Adipocyte (in vitro differentiated cells): Measurements from ENCODE around the gene KIRREL3.

Source experiments
- DNase-seq: peaks from one replicate; pipeline ENCODE4 v3.0.0-alpha.2; 2015; ENCODE audit warnings: low read depth
- H3K27me3 ChIP-seq: replicated peaks from 2 replicates; pipeline ENCODE4 v1.7.0; 2013; ENCODE audit warnings: mild to moderate bottlenecking, low read length, moderate library complexity; ENCODE audit not compliant: control insufficient read depth, insufficient read depth
- H3K36me3 ChIP-seq: 2 replicates; pipeline ENCODE4 v1.7.0; 2013; ENCODE audit warnings: low read length, mild to moderate bottlenecking, moderate library complexity; ENCODE audit not compliant: control insufficient read depth, insufficient read depth, severe bottlenecking
- H3K4me1 ChIP-seq: 2 replicates; pipeline ENCODE4 v1.7.0; 2013; ENCODE audit warnings: mild to moderate bottlenecking, low read length, moderate library complexity; ENCODE audit not compliant: control insufficient read depth, insufficient read depth
- H3K4me3 ChIP-seq: 2 replicates; pipeline ENCODE4 v1.7.0; 2013; ENCODE audit warnings: mild to moderate bottlenecking, low read length, moderate library complexity
- H3K9ac ChIP-seq: 2 replicates; pipeline ENCODE4 v1.7.0; 2013; ENCODE audit warnings: mild to moderate bottlenecking, low read length, moderate library complexity
- H3K9me3 ChIP-seq: 2 replicates; pipeline ENCODE4 v1.7.0; 2013; ENCODE audit warnings: mild to moderate bottlenecking, low read length, moderate library complexity; ENCODE audit not compliant: control insufficient read depth

Gene KIRREL3

DNA sequence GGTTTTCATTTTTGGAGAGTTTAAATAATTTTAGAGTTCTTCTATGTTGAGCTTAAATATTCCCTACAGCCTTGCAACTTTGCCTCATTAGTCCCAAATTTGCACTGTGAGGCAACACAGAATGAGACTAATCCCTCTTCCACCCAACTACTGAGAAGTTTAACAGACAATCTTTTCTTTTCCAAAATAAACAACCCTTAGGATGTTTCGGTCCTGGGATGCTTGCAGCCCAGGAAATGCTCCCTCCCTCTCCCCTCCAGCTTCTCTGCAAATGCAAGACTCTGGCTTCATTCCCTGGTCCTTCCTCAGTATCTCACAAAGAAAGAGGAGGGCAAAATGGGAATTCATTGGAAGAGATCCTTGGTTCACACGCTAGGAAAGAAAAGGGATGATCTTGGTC lies 422.5 kb downstream of the KIRREL3 start:
- no peaks in the 10 kb centered on the region for H3K9me3 ChIP-seq
- DNase-seq, result peak; percentile 22
- no peaks in the 10 kb centered on the region for H3K4me1 ChIP-seq
- no peaks in the 10 kb centered on the region for H3K36me3 ChIP-seq
- H3K9ac ChIP-seq, result no peak overlapping the region
- no peak overlapping the region for H3K4me3 ChIP-seq
- peaks cover 29% of the 10 kb centered on the region for H3K27me3 ChIP-seq

DNA sequence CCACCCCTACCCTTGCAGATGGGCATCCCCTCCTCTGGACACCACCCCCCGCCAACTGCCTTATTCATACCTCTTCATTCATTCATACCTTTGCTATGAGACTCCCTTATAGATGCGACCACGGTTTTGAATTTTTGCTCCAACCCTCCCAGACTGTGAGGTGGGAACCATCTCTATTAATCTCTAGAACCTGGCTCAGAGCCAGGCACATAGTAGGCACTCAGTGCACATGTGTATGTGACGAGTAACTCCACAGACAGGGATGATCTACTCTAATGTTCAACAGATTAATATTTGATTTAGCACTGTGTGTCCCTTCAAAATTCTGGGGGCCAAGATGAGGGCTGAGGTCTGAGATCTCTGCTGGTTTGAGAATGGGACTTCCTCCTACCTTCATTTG lies 424.7 kb downstream of the KIRREL3 start:
- H3K9me3 ChIP-seq, result no peaks in the 10 kb centered on the region
- H3K36me3 ChIP-seq, result no peaks in the 10 kb centered on the region
- no peak overlapping the region for H3K4me3 ChIP-seq
- DNase-seq, result no peak
- peaks cover 34% of the 10 kb centered on the region for H3K27me3 ChIP-seq
- no peak overlapping the region for H3K9ac ChIP-seq
- no peaks in the 10 kb centered on the region for H3K4me1 ChIP-seq

DNA sequence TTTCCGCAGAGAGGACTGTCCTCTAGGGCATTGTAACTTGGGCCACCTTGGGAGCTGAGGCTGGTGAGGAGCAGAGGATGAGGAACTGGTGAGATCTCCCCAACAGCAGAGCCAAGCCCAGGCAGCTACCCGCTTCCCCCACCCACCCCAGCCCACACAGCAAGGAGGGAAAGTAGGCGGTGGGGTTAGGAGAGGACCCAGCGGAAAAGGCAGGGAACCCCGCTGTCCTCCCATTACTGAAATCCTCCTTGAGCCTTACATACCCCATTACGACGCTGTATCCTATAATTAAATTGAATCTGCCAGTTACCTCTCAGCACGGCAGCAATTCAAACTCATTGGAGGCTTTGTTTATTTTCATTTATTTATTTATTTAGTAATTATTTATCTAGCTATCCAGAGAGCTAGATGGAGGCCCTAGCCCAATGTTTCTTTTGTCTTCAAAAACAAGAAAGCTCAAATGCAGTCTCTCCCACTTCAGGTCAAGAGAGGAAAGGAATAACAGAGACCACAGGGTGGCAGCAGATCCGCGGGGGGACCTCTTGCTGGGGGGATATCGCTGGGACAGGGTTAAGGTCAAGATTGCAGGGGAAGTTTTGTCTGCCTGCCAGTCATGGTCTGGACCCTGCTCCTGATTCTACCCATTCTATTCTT lies 427.1 kb downstream of the KIRREL3 start:
- Histone ChIP-seq H3K9ac (no peak overlapping the region), H3K4me3 (no peak overlapping the region), H3K36me3 (no peaks in the 10 kb centered on the region), H3K27me3 (peaks cover 47% of the 10 kb centered on the region), H3K9me3 (no peaks in the 10 kb centered on the region), H3K4me1 (no peaks in the 10 kb centered on the region)
- DNase-seq, result no peak

DNA sequence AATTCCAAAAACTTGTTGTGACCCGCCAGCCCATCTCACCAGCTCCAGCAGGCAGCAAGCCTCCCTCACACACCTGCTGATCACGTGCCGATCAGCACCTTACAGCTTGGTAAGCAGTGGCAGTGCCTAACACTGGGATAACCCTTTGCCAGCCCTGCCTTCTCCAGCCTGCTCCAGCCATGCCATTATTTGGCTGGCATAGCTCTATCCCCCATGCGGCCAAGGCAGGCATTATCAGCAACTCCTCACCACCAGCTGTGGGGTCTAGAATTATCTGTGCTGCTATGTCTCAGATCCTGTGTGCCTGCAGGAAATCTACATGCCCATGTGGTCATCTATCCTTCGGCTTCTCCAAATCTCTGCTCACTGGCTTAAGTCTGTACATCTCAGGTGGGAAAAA lies 430.1 kb downstream of the KIRREL3 start:
- Histone ChIP-seq H3K9me3 (no peaks in the 10 kb centered on the region), H3K4me1 (no peaks in the 10 kb centered on the region), H3K27me3 (peaks cover 30% of the 10 kb centered on the region), H3K9ac (no peak overlapping the region), H3K36me3 (no peaks in the 10 kb centered on the region), H3K4me3 (no peak overlapping the region)
- no peak for DNase-seq

DNA sequence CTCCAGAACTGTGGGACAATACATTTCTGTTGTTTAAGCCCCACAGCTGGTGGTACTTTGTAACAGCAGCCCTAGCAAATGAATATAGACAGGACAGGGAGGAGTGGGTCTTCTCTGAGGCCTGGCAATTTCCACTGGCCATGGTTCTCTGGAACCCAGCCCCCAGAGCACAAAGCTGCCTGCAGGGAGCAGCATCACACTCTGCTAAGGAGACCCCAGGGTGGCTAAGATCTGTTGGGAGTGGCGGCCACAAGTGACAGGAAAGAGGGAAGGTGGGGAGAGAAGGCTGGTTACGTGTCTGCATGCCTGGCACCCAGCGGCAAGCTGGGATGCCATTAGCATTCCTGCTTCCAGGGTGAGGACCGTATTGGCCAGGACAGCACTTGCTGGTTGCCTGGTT lies 433.2 kb downstream of the KIRREL3 start:
- Histone ChIP-seq H3K36me3 (no peaks in the 10 kb centered on the region), H3K9ac (no peak overlapping the region), H3K4me3 (no peak overlapping the region), H3K9me3 (no peaks in the 10 kb centered on the region), H3K4me1 (no peaks in the 10 kb centered on the region), H3K27me3 (peaks cover 24% of the 10 kb centered on the region)
- no peak for DNase-seq

DNA sequence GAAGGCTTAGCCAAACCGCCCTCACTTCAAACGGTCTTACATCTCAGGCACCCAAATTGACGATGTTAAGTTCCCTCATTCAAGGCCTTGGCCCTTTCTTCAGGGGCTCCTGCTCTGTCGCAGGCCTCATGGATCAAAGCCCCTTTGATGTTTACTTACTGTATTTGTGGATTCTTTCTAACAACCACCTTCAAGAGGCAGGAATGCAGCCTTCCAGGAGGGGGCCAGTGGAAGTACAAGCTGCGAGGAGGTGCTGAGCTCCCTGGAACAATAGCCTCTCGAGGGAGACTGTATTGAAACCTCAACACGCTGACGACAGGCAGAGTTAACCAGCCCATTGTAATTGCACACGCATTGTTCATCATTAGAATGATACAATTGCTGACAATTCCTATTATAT lies 436.0 kb downstream of the KIRREL3 start:
- Histone ChIP-seq H3K27me3 (peaks cover 10% of the 10 kb centered on the region), H3K9ac (no peak overlapping the region), H3K9me3 (no peaks in the 10 kb centered on the region), H3K4me1 (no peaks in the 10 kb centered on the region), H3K4me3 (no peak overlapping the region), H3K36me3 (no peaks in the 10 kb centered on the region)
- no peak for DNase-seq

DNA sequence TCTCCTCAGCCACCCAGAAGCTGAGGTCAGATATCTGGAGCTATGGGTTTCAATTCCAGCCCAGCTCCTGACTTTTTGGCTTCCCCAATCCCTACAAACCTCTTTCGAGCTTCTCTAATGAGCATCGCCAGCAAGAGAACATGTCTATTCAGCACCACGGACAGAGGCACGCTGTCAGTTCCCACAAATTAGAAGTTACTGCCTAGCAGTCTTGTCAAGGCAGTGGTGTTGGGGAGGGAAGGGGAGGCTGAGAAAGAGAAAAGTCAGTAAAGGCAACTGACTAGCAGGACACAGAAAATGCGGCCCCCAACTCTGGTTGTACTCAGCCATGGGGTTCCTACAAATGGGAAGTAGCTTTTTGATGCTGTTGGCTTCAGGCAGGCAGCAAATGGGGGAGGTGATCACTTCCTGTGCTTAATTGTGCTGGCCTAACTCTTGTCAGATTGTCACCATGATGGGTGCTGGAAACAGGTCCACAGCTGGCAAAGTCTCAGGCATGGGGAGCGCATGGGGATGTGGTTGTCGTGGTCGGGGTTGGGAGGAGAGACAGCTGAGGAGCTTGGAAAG lies 439.2 kb downstream of the KIRREL3 start:
- Histone ChIP-seq H3K27me3 (peaks cover 12% of the 10 kb centered on the region), H3K36me3 (no peaks in the 10 kb centered on the region), H3K9ac (no peak overlapping the region), H3K4me3 (no peak overlapping the region), H3K9me3 (no peaks in the 10 kb centered on the region), H3K4me1 (no peaks in the 10 kb centered on the region)
- peak; percentile 76 for DNase-seq

DNA sequence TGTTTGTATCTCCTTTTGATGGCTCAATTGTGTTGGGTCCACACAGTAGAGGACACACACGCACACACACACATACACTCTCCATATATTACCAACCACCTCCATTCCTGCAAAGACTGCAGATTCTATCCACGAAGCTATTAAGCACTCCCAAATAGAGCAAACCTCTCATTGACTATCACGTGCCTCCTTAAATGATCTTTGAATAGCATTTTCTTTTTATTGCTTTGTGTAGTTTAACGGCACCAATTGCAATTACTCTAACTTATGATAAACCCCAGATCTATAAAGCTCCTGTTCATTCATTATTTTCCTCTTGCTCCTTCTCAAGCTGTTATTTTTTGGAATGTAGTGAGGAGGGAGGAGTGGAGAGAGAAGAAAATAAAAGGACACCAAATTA lies 440.3 kb downstream of the KIRREL3 start:
- no peaks in the 10 kb centered on the region for H3K4me1 ChIP-seq
- no peaks in the 10 kb centered on the region for H3K36me3 ChIP-seq
- no peaks in the 10 kb centered on the region for H3K9me3 ChIP-seq
- no peak overlapping the region for H3K4me3 ChIP-seq
- peaks cover 12% of the 10 kb centered on the region for H3K27me3 ChIP-seq
- no peak for DNase-seq
- no peak overlapping the region for H3K9ac ChIP-seq

DNA sequence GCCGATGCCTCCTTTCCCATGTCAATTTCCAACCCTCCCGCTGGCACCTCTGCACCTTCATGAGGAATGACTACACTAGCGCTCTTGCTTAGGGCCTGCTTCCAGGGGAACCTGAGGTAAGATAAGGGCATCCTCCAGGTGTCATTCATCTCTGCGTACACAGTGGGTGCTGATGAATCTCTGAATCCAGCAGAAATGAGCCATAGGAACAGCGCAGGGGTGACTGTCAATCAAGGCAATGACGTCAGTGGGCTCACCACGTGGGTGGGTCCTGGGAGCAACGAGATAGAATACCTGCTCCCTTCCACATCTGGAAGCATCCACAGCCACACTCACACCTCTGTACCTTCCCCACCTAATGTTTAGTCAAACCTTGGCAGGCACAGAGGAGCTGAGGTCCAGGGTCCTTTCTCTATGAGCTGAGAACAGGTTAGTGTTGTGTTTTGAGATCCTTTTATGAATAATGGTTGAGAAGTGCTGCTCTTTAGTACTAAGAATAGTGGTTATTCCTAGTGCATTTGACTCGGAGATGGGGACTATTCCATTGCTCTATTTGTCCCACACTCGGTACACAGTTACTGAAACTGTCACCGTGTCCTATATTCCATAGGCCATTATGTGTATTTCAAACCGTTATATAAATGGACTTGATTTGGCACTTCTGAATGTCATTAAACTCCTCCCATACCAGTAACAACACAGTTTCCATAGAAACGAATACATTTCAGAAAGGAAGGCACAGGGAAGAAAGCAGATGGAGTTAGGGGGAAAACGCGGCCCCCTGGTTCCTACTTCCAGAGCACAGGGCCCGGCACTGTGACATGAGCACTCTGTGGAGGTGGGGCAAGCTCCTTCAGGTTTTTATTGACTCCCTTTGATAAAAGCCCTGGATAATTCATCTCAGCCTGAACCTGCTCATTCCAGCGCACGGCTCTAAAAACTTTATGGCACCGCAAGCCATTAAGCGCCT lies 451.7 kb downstream of the KIRREL3 start:
- no peak overlapping the region for H3K4me3 ChIP-seq
- no peak for DNase-seq
- peaks cover 5% of the 10 kb centered on the region for H3K4me1 ChIP-seq
- no peak overlapping the region for H3K9ac ChIP-seq
- H3K36me3 ChIP-seq, result no peaks in the 10 kb centered on the region
- peaks cover 14% of the 10 kb centered on the region for H3K27me3 ChIP-seq
- no peaks in the 10 kb centered on the region for H3K9me3 ChIP-seq

DNA sequence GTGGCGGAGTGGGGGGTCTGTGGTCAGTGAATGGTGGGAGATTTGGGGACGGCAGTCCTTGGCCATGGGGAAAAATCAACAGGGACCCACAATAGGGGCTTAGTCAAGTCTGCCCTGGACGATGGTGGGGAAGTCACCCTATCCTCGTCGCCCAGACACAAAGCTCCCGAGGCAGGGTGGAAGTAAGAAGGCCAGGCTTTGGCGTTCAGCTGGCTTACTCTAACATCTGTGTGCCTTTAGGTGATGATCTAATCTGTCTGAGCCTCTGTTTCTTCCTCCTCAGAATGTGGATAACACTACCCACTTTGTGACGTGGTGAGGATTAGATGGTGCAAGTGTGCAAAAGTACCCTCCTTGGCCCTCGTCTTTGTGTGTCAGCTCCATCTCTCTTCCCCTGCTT lies 452.9 kb downstream of the KIRREL3 start:
- no peak for DNase-seq
- H3K4me3 ChIP-seq, result no peak overlapping the region

DNA sequence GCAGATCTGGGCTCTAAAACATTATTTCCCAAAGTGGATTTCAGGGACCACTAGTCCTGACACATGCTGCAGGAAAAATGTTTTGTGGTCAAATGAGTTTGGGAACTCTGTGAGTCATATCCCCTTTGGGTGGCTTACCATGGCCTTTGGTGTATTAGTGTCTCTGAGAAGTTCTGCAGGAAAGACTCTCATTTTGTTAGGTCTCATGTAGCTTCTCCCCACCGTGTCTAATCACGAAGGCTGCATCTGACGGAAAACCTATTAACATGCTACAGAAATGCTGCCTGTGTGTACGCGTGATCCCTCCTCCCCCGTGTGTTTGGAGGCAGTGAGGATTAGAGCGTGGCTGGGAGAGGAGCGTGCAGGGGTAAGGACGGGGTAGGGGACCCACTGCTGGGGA lies 453.4 kb downstream of the KIRREL3 start:
- Histone ChIP-seq H3K36me3 (no peaks in the 10 kb centered on the region), H3K4me1 (peaks cover 5% of the 10 kb centered on the region), H3K9ac (no peak overlapping the region), H3K27me3 (peaks cover 11% of the 10 kb centered on the region), H3K4me3 (no peak overlapping the region), H3K9me3 (no peaks in the 10 kb centered on the region)
- peak; percentile 48 for DNase-seq

More for the DNA sequence above, 452.9 kb downstream of the KIRREL3 start:
- Histone ChIP-seq H3K9ac (no peak overlapping the region), H3K9me3 (no peaks in the 10 kb centered on the region), H3K36me3 (no peaks in the 10 kb centered on the region), H3K4me1 (peaks cover 5% of the 10 kb centered on the region), H3K27me3 (peaks cover 11% of the 10 kb centered on the region)
